Medulla oblongata (tissue), 1 donor: ENCODE results near the gene CKB.

Source experiments
- DNase-seq: peaks from one replicate; pipeline ENCODE4 v3.0.0-alpha.2; 2015; ENCODE audit errors: extremely low spot score

Gene CKB

GRCh38 chr14:103537175-103537990, 14.8 kb upstream of the CKB start:
- no peak for DNase-seq

GRCh38 chr14:103536693-103537092, 14.1 kb upstream of the CKB start:
- no peak for DNase-seq

- no peak for DNase-seq
Measured at GRCh38 chr14:103535891-103536565, 13.4 kb upstream of the CKB start.

- peak; percentile 46 for DNase-seq
Measured at GRCh38 chr14:103535081-103535890, 12.7 kb upstream of the CKB start.

GRCh38 chr14:103534576-103535061, 12.0 kb upstream of the CKB start:
- no peak for DNase-seq

- peak; percentile 18 for DNase-seq
Measured at GRCh38 chr14:103533999-103534575, 11.5 kb upstream of the CKB start.

- DNase-seq: no peak
Measured at GRCh38 chr14:103533137-103533998, 10.7 kb upstream of the CKB start.

GRCh38 chr14:103532216-103533136, 9.8 kb upstream of the CKB start:
- no peak for DNase-seq

GRCh38 chr14:103531421-103532215, 9.0 kb upstream of the CKB start:
- no peak for DNase-seq

- DNase-seq: no peak
Measured at GRCh38 chr14:103530831-103531230, 8.2 kb upstream of the CKB start.

GRCh38 chr14:103530390-103530789, 7.8 kb upstream of the CKB start:
- DNase-seq: no peak

- DNase-seq: no peak
Measured at GRCh38 chr14:103529383-103530365, 7.0 kb upstream of the CKB start.

GRCh38 chr14:103528587-103529382, 6.2 kb upstream of the CKB start, which contains the start of gene TRMT61A:
TSS of gene TRMT61A (plus strand) at chr14:103529196. CDS start at chr14:103529979, 783 bp downstream.
- peak; percentile 94 for DNase-seq

GRCh38 chr14:103528146-103528586, 5.5 kb upstream of the CKB start:
- DNase-seq: no peak

GRCh38 chr14:103527408-103528145, 4.9 kb upstream of the CKB start:
- DNase-seq: no peak

GRCh38 chr14:103526914-103527248, 4.3 kb upstream of the CKB start:
- no peak for DNase-seq
